Measurements from ENCODE around the gene ZNF740. TPM values are rescaled to one million over a fixed set of nuclear protein-coding genes. Genes with fewer than 3 reads are reported as not detected.

The ZNF740 gene
- total and polyA plus RNA-seq, 10 of the 15 experiments (the other 5 are each of a cell fraction or from before 2014, with no cell fraction given): 1.4 to 33.6 (median 11.3) TPM

GRCh38 chr12:53217051-53217930 is 36.8 kb downstream of the ZNF740 start (continued):
- TF ChIP-seq E4F1 (IDR thresholded peaks at IDR 0.05; ENCODE audit: borderline replicate concordance, partially characterized antibody) (no peak), NR2C2 (IDR thresholded peaks at IDR 0.05; ENCODE audit: borderline replicate concordance, control insufficient read depth, insufficient read length, low read depth) (no peak), NR2F1 (conservative IDR thresholded peaks at IDR 0.05) (no peak), MYC (IDR thresholded peaks at IDR 0.05; ENCODE audit: insufficient read depth, insufficient read length, insufficient replicate concordance, low read length, severe bottlenecking) (no peak)

GRCh38 chr12:53217931-53218307 is 37.4 kb downstream of the ZNF740 start:
- in situ Hi-C loops (cut with MboI): no loop called here
- no peak overlapping the region for H2AFZ ChIP-seq (ENCODE audit: control insufficient read depth, low read depth, low read length)
- H3K9me3 ChIP-seq (replicated peaks; ENCODE audit: control insufficient read depth, insufficient read depth, low read length): no peaks in the 10 kb centered on the region
- peak overlapping the region; percentile 54 for H3K4me2 ChIP-seq (ENCODE audit: control insufficient read depth, insufficient read depth)
- no peak for TF ChIP-seq ZNF384 (IDR thresholded peaks at IDR 0.05; ENCODE audit: borderline replicate concordance, low read depth, low read length)
- TF ChIP-seq SPI1 (IDR thresholded peaks at IDR 0.05; ENCODE audit: borderline replicate concordance, insufficient read depth, low read depth, low read length): no peak
- TF ChIP-seq TAF1 (IDR thresholded peaks at IDR 0.05; ENCODE audit: borderline replicate concordance, low read depth, low read length): no peak
- no peak for TF ChIP-seq HDGF (IDR thresholded peaks at IDR 0.05)
- TF ChIP-seq LARP7 (IDR thresholded peaks at IDR 0.05): no peak
- TF ChIP-seq, protein P1, sequence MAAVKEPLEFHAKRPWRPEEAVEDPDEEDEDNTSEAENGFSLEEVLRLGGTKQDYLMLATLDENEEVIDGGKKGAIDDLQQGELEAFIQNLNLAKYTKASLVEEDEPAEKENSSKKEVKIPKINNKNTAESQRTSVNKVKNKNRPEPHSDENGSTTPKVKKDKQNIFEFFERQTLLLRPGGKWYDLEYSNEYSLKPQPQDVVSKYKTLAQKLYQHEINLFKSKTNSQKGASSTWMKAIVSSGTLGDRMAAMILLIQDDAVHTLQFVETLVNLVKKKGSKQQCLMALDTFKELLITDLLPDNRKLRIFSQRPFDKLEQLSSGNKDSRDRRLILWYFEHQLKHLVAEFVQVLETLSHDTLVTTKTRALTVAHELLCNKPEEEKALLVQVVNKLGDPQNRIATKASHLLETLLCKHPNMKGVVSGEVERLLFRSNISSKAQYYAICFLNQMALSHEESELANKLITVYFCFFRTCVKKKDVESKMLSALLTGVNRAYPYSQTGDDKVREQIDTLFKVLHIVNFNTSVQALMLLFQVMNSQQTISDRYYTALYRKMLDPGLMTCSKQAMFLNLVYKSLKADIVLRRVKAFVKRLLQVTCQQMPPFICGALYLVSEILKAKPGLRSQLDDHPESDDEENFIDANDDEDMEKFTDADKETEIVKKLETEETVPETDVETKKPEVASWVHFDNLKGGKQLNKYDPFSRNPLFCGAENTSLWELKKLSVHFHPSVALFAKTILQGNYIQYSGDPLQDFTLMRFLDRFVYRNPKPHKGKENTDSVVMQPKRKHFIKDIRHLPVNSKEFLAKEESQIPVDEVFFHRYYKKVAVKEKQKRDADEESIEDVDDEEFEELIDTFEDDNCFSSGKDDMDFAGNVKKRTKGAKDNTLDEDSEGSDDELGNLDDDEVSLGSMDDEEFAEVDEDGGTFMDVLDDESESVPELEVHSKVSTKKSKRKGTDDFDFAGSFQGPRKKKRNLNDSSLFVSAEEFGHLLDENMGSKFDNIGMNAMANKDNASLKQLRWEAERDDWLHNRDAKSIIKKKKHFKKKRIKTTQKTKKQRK (IDR thresholded peaks at IDR 0.05; ENCODE audit: low read depth, low read length): no peak
- WGBS (ENCODE audit: insufficient coverage, insufficient replicate concordance, low lambda C conversion rate, missing lambda C conversion rate): 69% methylated on average over 3 of the region's 3 CpGs
- ChIA-PET SMC1A (ENCODE audit: uncharacterized antibody, unreplicated experiment) (interaction anchor here (0.7 to 16.4 kb wide), 8 partner anchors 9 to 203 kb away, joined by 3 to 155 read pairs (median 4); partner anchors contain the start of genes ESPL1 and ITGB7), RAD21 (ENCODE audit: unreplicated experiment) (interaction anchor here (0.6 to 11.1 kb wide), 11 partner anchors 9 to 152 kb away, joined by 3 to 146 read pairs (median 3); partner anchors contain the start of genes ESPL1 and ITGB7), CTCF (interaction anchor here (0.6 to 15.7 kb wide), 9 partner anchors 9 to 232 kb away, joined by 3 to 315 read pairs (median 7); partner anchors contain the start of genes CSAD, ESPL1, PFDN5 and ZNF740), POLR2A (interaction anchor here (1.1 to 4.4 kb wide), 4 partner anchors 10 to 51 kb away, joined by 3 to 28 read pairs (median 14); partner anchors contain the start of genes ESPL1 and ITGB7)
- no peaks in the 10 kb centered on the region for H3K27me3 ChIP-seq (replicated peaks in 1 of 2; ENCODE audit: control insufficient read depth in 2 of 2, insufficient read depth in 2 of 2, low read length in 1 of 2)
- H3K36me3 ChIP-seq (ENCODE audit: control insufficient read depth in 2 of 2, insufficient read depth in 2 of 2, low read length in 1 of 2): peaks cover 3 to 7% of the 10 kb centered on the region in 2 experiments
- intact Hi-C loops (cut with micrococcal nuclease; ENCODE audit: unreplicated experiment): no loop called here
- no peaks in the 10 kb centered on the region for H4K20me1 ChIP-seq (ENCODE audit: control insufficient read depth, insufficient read depth)
- no peak for ATAC-seq
- H3K4me1 ChIP-seq (ENCODE audit: control insufficient read depth, insufficient read depth, low read length): peaks cover 22% of the 10 kb centered on the region
- BruUV-seq (replicated peaks): TSS peak; percentile 22
- peak overlapping the region; percentile 16; the same call in 1 of the 2 replicates for H3K4me3 ChIP-seq
- DNase-seq (ENCODE audit: low read depth, low spot score): no peak
- H3K9ac ChIP-seq (ENCODE audit: control insufficient read depth, insufficient read depth, low read length): 0 out of 2 replicates have a peak overlapping the region, but pooled peaks have one; percentile 21
- no peak for FAIRE-seq
- H3K79me2 ChIP-seq (ENCODE audit: control insufficient read depth, insufficient read depth, low read length): peaks cover 4% of the 10 kb centered on the region; the same call in 1 of the 2 replicates
- no peak overlapping the region for H3K27ac ChIP-seq (ENCODE audit: control insufficient read depth, insufficient read depth)

All from GM12878 (cell line).